Motor neuron (in vitro differentiated cells): ENCODE measurements around the gene RAB40A. TPM values are rescaled to one million over a fixed set of nuclear protein-coding genes. Genes with fewer than 3 reads are reported as not detected.

Experiments
- ATAC-seq, 8 experiments: fragments of 200-7000 bp; cut with Tn5 transposase; replicated peaks in 6 of 8; 2 replicates each; pipeline ENCODE4 v1.8.0; 2021; ENCODE audit warnings: mild to moderate bottlenecking in 8 of 8, moderate library complexity in 8 of 8
- H3K27ac ChIP-seq, 2 donors: fragments of 250-450 bp; sonication (Bioruptor Pico); 2 replicates each; pipeline ENCODE4 v1.9.0; 2021; ENCODE audit warnings: antibody characterized with exemption in 2 of 2, mild to moderate bottlenecking in 2 of 2, moderate library complexity in 1 of 2
- H3K4me1 ChIP-seq, 2 donors: fragments of 250-450 bp; sonication (Bioruptor Pico); replicated peaks in 1 of 2; 2 replicates each; pipeline ENCODE4 v1.6.1; 2021; ENCODE audit warnings: antibody characterized with exemption in 2 of 2, mild to moderate bottlenecking in 2 of 2, moderate library complexity in 1 of 2
- H3K4me3 ChIP-seq, 5 donors: fragments of 250-450 bp; sonication (Bioruptor Pico); 2 replicates each; pipeline ENCODE4 v1.9.0; 2021; ENCODE audit warnings: antibody characterized with exemption in 5 of 5, mild to moderate bottlenecking in 5 of 5, moderate library complexity in 4 of 5
- whole genome bisulfite sequencing, 10 experiments: fragments of 450-650 bp; shearing (Covaris generic); methylation state at CpG; one replicate each; pipeline ENCODE4 v1.0.0; 2022; 5-methylcytosine and 5-hydroxymethylcytosine counted together
- in situ Hi-C, 9 experiments: fragments of 400-800 bp; cut with MboI; loops; one replicate each; pipeline ENCODE4 v1.15.0; 2021; ENCODE audit warnings: low sequenced_read_pairs in 9 of 9, low pct_unique_long_range_greater_than_20kb in 2 of 9; ENCODE audit not compliant: unreplicated experiment in 9 of 9
- total RNA-seq, 8 experiments: library from RNA; unstranded; fragments of 300-600 nt; gene quantifications; 2 replicates each; pipeline versions ENCODE4 v1.2.3 to v1.2.4, GENCODE V29; 2022

Gene RAB40A
- total RNA-seq, 8 experiments from 2014 or later = 0.76 to 3.8 (median 2.2) TPM

DNA sequence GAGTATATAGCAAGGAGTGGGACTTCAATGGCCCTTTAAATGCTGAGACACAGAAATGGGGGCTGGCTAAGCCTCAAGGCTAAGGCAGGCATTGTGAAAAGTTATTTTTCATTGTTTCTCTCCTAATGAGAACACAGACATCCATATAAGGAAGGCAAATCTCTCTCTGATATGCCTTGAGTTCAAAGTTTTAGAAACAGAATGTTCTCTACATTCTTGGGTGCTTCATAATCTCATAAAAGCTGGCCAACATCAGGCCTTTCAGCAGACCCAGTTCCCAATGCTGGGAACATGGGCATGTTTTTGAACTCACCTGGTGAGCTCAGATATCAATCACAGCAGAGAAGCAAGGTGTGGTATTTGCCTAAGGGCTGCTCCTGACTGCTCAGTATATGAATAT lies 19.4 kb upstream of the RAB40A start:
- in situ Hi-C loops = loop anchor here in 4 of 9 experiments (25.0 kb wide), 1 partner anchor 274 kb away; no protein-coding TSS in a partner anchor
- ATAC-seq = no peak
- H3K4me1 ChIP-seq = no peaks in the 10 kb centered on the region
- H3K27ac ChIP-seq = no peak overlapping the region
- no peak overlapping the region for H3K4me3 ChIP-seq

DNA sequence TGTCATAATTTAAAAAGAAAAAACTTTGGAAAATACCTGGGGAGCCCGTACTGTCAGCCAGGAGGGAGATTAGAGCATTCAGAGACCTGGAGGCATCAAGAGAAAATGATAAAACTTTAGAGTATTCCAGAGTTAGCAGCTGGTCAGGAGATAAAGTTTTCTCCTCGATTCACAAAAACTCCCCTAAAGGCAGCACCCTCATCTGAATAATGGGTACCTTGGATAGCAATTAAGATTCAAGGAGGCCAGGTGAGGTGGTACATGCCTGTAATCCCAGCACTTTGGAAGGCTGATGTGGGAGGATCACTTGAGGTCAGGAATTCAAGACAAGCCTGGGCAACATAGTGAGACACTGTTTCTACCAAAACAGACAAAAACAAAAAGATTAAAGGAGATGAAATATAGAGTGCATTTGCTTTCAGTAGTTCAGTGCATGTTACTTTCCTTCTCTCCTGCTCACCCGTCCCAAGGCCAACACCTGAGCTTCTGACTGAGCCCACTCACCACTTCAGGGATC lies 18.6 kb upstream of the RAB40A start:
- H3K27ac ChIP-seq = no peak overlapping the region
- in situ Hi-C loops = loop anchor here in 4 of 9 experiments (25.0 kb wide), 1 partner anchor 274 kb away; no protein-coding TSS in a partner anchor
- no peak overlapping the region for H3K4me3 ChIP-seq
- no peak for ATAC-seq
- WGBS, 10 experiments = 7 to 100% (median 67%) methylated on average over 1 to 2 of the region's 3 CpGs; no CpG with 5 or more reads in 2 of the 10 experiments
- no peaks in the 10 kb centered on the region for H3K4me1 ChIP-seq

DNA sequence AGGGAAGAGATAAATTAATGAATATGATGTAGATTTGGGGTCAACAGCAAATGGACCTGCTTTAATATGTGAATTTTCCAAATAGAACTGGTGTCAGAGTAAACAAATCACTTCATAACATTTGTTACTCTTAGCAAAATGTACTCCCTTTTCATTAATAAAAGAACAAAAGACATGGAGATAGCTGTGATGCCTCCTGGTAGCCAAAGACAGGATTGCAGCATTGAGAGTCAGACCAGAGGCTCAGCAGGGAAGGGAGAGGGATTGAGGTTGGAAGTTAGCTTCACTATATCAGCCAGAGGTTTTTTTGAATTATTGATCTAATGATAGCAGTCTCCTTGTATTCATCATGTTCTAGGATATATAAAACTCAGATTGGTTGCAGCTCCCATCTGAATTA lies 17.4 kb upstream of the RAB40A start:
- in situ Hi-C loops = loop anchor here in 4 of 9 experiments (25.0 kb wide), 1 partner anchor 276 kb away; no protein-coding TSS in a partner anchor
- Histone ChIP-seq H3K4me1 (no peaks in the 10 kb centered on the region), H3K4me3 (no peak overlapping the region), H3K27ac (no peak overlapping the region)
- no peak for ATAC-seq

DNA sequence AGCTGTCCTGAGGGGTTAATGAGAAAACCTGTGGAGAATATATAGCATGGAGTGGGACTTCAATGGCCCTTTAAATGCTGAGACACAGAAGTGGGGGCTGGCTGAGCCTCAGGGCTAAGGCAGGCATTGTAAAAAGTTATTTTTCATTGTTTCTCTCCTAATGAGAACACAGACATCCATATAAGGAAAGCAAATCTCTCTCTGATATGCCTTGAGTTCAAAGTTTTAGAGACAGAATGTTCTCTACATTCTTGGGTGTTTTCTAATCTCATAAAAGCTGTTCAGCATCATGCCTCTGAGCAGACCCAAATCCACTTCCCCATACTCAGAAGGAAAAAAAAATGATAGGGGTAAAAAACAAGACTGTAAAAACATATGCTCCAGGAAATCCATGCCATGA lies 16.8 kb upstream of the RAB40A start:
- no peak overlapping the region for H3K27ac ChIP-seq
- in situ Hi-C loops = loop anchor here in 4 of 9 experiments (25.0 kb wide), 1 partner anchor 276 kb away; no protein-coding TSS in a partner anchor
- no peak for ATAC-seq
- H3K4me3 ChIP-seq = no peak overlapping the region
- H3K4me1 ChIP-seq = no peaks in the 10 kb centered on the region

DNA sequence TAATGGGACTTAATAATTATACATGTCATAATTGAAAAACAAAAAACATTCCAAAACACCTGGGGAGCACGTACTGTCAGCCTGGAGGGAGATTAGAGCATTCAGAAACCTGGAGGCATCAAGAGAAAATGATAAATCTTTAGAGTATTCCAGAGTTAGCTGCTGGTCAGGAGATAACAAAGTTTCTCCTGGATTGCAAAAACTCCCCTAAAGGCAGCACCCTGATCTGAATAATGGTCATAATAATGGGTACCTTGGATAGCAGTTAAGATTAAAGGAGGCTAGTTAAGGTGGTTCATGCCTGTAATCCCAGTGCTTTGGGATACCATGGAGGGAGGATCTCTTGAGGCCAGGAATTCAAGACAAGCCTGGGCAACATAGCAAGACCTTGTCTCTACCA lies 15.9 kb upstream of the RAB40A start:
- Histone ChIP-seq H3K4me1 (no peaks in the 10 kb centered on the region), H3K4me3 (no peak overlapping the region), H3K27ac (no peak overlapping the region)
- in situ Hi-C loops = loop anchor here in 4 of 9 experiments (25.0 kb wide), 1 partner anchor 277 kb away; no protein-coding TSS in a partner anchor
- no peak for ATAC-seq
- WGBS, 10 experiments = 30% methylated on average over 1 of the region's 1 CpG; no CpG with 5 or more reads in 9 of the 10 experiments

DNA sequence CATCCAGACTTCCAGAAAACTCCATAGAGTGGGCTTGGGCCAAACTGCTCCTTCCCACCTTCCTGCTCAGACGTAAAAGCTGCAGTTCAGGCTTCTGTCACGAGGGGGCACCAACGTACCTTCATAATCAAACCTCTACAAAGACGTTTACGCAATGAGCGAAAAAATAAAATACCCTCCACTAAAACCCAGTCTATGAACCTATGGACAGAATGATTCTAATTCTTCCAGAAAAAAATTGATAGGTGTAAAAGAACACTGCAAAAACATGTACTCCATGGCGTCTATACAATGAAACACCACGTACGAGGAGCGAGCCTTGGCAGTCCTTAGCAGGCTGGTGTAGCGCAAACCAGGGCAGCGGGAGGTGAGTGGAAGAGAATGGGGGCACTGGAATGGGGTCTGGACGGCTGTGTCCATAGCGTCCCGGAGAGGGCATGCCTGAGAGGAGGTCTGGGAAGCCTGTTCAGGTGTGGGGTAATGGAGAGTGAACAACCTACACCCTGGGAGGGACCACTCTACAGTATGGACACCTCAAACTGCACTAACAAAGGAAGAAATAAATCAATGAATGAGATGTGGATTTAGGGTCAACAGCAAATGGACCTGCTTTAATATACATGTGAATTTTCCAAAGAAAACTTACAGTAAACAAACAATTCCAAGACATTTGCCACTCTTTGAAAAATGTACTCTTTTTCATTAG lies 14.4 kb upstream of the RAB40A start:
- in situ Hi-C loops = loop anchor here in 4 of 9 experiments (25.0 kb wide), 1 partner anchor 279 kb away; no protein-coding TSS in a partner anchor
- 0 to 23% (median 0%) methylated on average over 2 to 11 of the region's 15 CpGs; no CpG with 5 or more reads in 5 of the 10 experiments for WGBS, 10 experiments
- Histone ChIP-seq H3K27ac (peak overlapping the region in 1 of 2 donors; percentile 12), H3K4me1 (no peaks in the 10 kb centered on the region), H3K4me3 (peak overlapping the region; percentile 17 to 35 (median 31))
- peak; percentile 57 to 88 (median 78) for ATAC-seq

DNA sequence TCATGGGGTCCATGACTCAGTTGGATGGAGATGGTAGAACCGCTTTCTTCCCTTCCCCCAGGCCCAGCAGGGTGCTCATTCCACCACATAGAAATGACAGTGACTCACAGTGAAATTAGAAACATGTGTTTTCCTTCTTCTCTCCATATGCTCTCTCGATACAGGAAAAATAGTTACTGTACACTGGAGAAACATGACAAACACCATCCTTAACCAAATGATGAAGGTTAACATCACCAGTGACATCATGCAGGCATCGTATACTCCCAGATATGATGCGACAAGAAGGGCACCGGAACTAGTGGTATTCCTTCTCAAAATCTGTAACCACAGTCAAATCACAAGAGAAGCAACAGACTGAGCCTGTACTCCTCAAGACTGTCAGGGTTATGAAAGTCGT lies 11.7 kb upstream of the RAB40A start:
- peak in 3 of 8 experiments; percentile 49 to 89 (median 85) for ATAC-seq
- 10 to 64% (median 50%) methylated on average over 1 to 6 of the region's 6 CpGs; no CpG with 5 or more reads in 6 of the 10 experiments for WGBS, 10 experiments
- H3K27ac ChIP-seq = no peak overlapping the region
- in situ Hi-C loops = loop anchor here in 4 of 9 experiments (25.0 kb wide), 1 partner anchor 281 kb away; no protein-coding TSS in a partner anchor
- no peaks in the 10 kb centered on the region for H3K4me1 ChIP-seq
- H3K4me3 ChIP-seq = no peak overlapping the region

DNA sequence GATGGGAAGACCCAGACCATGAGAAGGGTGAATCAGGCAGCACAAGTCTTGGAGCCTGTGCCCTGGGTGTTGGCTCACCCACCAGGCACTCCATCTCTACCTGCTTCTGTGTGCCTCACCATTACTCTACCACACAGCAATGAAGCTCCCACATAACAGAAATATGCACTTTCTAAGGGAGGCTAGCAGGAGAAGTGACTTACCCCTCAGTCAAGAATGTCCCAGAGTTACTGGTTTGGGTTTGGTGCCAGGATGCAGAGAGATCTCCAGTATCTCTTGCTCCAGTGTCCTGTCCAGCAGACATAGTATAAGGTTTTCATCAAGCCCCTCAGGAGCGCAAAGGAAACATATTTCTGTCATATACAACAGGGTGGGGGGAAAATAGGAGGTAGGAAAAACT lies 11.3 kb upstream of the RAB40A start:
- in situ Hi-C loops = loop anchor here in 4 of 9 experiments (25.0 kb wide), 1 partner anchor 282 kb away; no protein-coding TSS in a partner anchor
- Histone ChIP-seq H3K4me1 (no peaks in the 10 kb centered on the region), H3K4me3 (no peak overlapping the region), H3K27ac (no peak overlapping the region)
- 67 to 100% methylated on average over 1 of the region's 1 CpG; no CpG with 5 or more reads in 8 of the 10 experiments for WGBS, 10 experiments
- no peak for ATAC-seq

DNA sequence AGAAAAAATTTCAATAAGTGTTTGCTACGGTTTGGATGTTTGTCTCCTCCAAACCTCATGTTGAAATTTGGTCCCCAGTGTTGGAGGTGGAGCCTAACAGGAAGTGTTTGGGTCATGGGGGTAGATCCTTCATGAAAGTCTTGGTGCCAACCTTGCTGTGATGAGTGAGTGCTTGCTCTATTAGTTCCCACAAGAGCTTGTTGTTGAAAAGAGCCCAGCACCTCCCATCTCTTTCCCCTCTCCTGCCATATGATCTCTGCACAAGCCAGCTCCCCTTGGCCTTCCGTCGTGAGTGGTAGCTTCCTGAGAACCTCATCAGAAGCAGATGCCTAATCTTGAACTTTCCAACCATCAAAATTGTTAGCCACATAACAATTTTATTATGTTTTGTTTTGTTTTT lies 10.3 kb upstream of the RAB40A start:
- WGBS, 10 experiments = 36 to 100% (median 90%) methylated on average over 1 to 3 of the region's 3 CpGs; no CpG with 5 or more reads in 4 of the 10 experiments
- Histone ChIP-seq H3K4me1 (no peaks in the 10 kb centered on the region), H3K27ac (no peak overlapping the region), H3K4me3 (no peak overlapping the region)
- no peak for ATAC-seq
- in situ Hi-C loops = loop anchor here in 4 of 9 experiments (25.0 kb wide), 1 partner anchor 283 kb away; no protein-coding TSS in a partner anchor

DNA sequence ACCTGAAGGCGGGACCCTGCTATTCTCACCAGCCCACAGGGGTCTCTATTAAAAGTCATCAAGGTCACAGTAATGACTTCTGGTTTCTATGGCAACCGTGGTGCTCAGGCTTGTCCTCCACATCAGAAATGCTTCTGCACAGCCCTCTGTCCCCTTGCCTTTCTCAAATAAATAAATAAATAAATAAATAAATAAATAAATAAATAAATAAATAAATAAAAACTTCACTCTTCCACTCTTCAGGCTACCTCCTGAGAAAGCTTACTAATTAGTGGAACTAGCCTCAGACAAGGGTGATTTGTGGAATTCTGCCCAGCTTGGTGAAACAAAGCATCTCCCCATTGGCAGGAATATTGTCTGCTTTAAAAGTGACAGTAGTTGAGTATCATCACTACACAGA lies 5.5 kb upstream of the RAB40A start:
- Histone ChIP-seq H3K4me3 (no peak overlapping the region), H3K4me1 (no peaks in the 10 kb centered on the region), H3K27ac (no peak overlapping the region)
- 20 to 100% methylated on average over 1 of the region's 2 CpGs; no CpG with 5 or more reads in 8 of the 10 experiments for WGBS, 10 experiments
- no peak for ATAC-seq
- in situ Hi-C loops = loop anchor here in 4 of 9 experiments (25.0 kb wide), 1 partner anchor 288 kb away; no protein-coding TSS in a partner anchor

DNA sequence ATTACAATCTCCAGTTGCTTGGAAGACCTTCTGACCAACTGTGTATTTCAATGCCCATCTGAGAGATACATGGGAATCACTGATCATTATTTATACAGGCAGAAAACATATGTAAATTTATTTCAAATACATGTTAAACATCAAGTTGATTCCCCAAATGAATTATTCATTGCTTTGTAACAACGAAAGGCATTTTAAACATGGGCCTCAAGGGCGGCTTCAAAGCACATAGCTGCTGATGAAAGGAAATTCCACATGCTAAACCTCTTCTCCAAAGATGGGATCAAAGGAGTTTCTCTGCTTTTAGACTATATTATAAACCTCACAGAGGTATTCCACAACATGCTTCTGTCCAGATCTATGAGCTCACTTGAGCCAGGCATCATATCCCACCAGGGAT lies 4.3 kb upstream of the RAB40A start:
- 31 to 80% (median 70%) methylated on average over 1 to 2 of the region's 2 CpGs; no CpG with 5 or more reads in 6 of the 10 experiments for WGBS, 10 experiments
- peak in 3 of 8 experiments; percentile 56 to 89 (median 67) for ATAC-seq
- Histone ChIP-seq H3K4me3 (no peak overlapping the region), H3K27ac (no peak overlapping the region), H3K4me1 (no peaks in the 10 kb centered on the region)
- in situ Hi-C loops = no loop called here

DNA sequence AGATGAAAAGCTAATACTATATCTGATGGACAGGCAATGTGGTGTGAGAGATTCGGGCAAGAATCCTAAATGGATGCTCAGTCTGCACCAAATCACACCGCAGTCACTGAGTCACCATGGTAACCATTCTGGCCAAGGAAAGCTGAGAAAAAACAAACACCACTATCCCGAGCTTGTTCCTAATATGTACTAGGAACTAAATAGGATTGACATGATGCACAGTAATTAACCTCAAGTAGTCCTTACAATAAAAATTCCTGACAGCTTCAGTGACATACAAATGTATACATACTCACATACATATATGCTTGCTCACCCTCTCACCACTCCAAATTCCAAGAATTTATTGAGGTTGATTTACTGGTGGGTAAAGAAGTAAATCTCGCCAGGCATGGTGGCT lies 1.1 kb upstream of the RAB40A start:
- no peak overlapping the region for H3K4me3 ChIP-seq
- ATAC-seq = peak in 1 of 8 experiments; percentile 25
- in situ Hi-C loops = no loop called here
- 14 to 100% (median 33%) methylated on average over 1 to 4 of the region's 4 CpGs; no CpG with 5 or more reads in 3 of the 10 experiments for WGBS, 10 experiments
- H3K4me1 ChIP-seq = no peaks in the 10 kb centered on the region
- no peak overlapping the region for H3K27ac ChIP-seq

DNA sequence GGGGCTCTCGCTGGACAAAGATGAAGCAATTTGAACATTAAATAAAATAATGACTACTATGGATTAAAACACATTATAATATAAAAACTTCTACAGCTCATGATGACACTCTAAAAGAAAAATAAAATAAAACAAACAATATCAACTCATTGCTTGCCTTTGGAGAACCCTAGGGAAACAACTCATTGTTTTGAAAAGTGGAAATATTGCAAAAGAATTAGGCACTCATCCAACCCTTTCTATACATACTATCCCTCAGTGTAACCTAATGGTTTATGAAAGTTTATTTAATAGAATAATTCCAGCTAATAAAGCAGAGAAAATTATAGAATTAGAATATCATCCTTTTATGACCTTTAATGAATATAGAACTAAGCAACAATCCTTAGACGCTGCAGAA lies 718 bp downstream of the RAB40A start:
- 52 to 100% (median 83%) methylated on average over 1 to 2 of the region's 2 CpGs; no CpG with 5 or more reads in 3 of the 10 experiments for WGBS, 10 experiments
- Histone ChIP-seq H3K4me1 (no peaks in the 10 kb centered on the region), H3K27ac (no peak overlapping the region), H3K4me3 (no peak overlapping the region)
- no peak for ATAC-seq
- in situ Hi-C loops = no loop called here
